T47D (cell line): ENCODE data around the gene RALY.

Experiments
- DNase-seq, 2 experiments: peaks; one replicate each; pipeline versions ENCODE4 v3.0.0 to v3.0.0-alpha.2; 2011 to 2012; ENCODE audit warnings: low read depth in 1 of 2, low spot score in 1 of 2
- JUND ChIP-seq: IDR thresholded peaks from 2 replicates; pipeline ENCODE4 v1.6.1; 2012; ENCODE audit warnings: low read depth
- in situ Hi-C: cut with HindIII; loops from 2 replicates; pipeline ENCODE4 v1.10.0; 2016; ENCODE audit warnings: low sequenced_read_pairs, low pct_unique_long_range_greater_than_20kb

Gene RALY

GRCh38 chr20:34088305-34089174 lies 94.8 kb downstream of the RALY start:
- in situ Hi-C loops = no loop called here
- no peak for DNase-seq
- TF ChIP-seq JUND = no peak

DNA sequence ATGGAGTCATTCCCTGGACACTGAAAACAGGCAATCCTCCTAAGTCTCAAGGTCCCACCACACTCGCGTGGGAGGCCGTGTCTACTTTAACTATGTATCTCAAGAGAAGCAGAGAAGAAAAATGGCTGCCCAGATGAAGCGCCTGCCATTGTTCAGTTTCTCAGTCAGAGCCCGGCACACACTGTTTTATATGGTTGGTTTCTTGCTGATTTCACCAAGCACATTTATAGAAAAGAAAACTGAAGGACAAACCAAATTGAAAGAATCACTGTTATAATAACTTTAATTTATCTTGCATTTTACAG lies 95.4 kb downstream of the RALY start:
- no peak for TF ChIP-seq JUND
- no peak for DNase-seq
- in situ Hi-C loops = no loop called here

- in situ Hi-C loops = no loop called here
- DNase-seq = no peak
- TF ChIP-seq JUND = no peak
Observed at GRCh38 chr20:34089655-34090345, 96.1 kb downstream of the RALY start.

GRCh38 chr20:34090645-34091044 lies 96.9 kb downstream of the RALY start:
- in situ Hi-C loops = no loop called here
- no peak for DNase-seq
- TF ChIP-seq JUND = no peak

GRCh38 chr20:34091637-34092200 lies 98.0 kb downstream of the RALY start:
- DNase-seq = no peak
- TF ChIP-seq JUND = no peak
- in situ Hi-C loops = no loop called here

DNA sequence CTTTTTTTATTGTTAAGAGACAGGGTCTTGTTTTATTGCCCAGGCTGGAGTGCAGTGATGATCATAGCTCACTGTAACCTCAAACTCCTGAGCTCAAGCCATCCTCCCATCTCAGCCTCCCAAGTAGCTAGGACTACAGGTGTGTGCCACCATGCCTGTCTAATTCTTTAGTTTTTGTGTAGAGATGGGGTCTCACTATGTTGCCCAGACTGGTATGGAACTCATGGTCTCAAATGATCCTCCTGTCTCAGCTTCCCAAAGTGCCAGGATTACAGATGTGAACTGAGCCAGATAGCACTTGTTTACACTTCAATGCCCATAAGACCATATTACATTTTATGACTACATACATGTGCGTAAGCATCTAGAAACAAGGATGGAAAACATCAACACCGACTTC lies 100.2 kb downstream of the RALY start:
- TF ChIP-seq JUND = no peak
- in situ Hi-C loops = no loop called here
- DNase-seq = no peak

DNA sequence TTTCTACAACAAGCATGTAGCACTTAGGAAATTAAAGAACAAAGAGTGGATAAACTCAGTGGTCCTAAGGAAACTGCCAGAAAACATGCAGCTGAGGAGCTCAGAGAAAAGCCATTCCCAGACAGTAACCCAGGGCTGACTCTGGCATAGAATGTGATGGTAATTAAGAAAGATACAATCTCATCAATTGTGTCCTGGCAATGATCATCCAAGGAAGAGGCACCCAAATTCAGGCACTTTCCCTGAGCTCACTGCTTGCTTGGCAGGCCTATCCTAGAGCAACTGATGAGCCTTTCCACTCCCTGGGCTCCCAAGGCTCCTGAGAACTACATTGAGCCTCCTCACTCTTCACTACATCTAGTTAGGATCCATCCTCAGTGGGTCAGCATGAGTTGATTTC lies 102.1 kb downstream of the RALY start:
- in situ Hi-C loops = no loop called here
- DNase-seq = no peak
- no peak for TF ChIP-seq JUND

- TF ChIP-seq JUND = no peak
- in situ Hi-C loops = no loop called here
- DNase-seq = no peak
Observed at GRCh38 chr20:34096699-34097444, 103.2 kb downstream of the RALY start.

DNA sequence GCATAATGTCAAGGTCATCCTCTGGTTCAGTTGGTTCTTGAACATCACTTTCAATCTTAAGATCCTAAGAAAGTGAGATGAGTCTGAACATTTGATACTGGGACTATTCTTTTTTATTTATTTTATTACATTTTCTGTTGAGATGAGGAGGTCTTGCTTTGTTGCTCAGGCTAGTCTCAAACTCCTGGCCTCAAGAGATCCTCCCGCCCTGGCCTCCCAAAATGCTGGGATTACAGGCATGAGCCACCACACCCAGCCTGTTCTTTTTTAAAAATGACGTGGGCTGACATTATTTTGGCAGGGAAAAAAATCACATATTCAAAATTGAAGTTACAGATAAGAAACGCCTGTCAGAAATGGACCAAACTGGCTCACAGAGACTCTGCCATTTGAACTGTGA lies 104.9 kb downstream of the RALY start:
- no peak for TF ChIP-seq JUND
- DNase-seq = no peak
- in situ Hi-C loops = no loop called here

GRCh38 chr20:34099675-34100074 lies 106.0 kb downstream of the RALY start:
- in situ Hi-C loops = no loop called here
- no peak for TF ChIP-seq JUND
- DNase-seq = no peak

GRCh38 chr20:34100576-34100975 lies 106.9 kb downstream of the RALY start:
- no peak for DNase-seq
- in situ Hi-C loops = no loop called here
- TF ChIP-seq JUND = no peak

- TF ChIP-seq JUND = no peak
- in situ Hi-C loops = no loop called here
- DNase-seq = no peak
Observed at GRCh38 chr20:34102342-34102741, 108.6 kb downstream of the RALY start.

GRCh38 chr20:34104059-34104458 lies 110.3 kb downstream of the RALY start:
- DNase-seq = no peak
- in situ Hi-C loops = no loop called here
- no peak for TF ChIP-seq JUND
